B cell (primary cell): ENCODE data around the gene GLIPR2. TPM values are rescaled to one million over a fixed set of nuclear protein-coding genes. Genes with fewer than 3 reads are reported as not detected.

Experiments used
- ATAC-seq: fragments of 200-7000 bp; cut with Tn5 transposase; one replicate; pipeline ENCODE4 v1.10.0; 2021; ENCODE audit warnings: low read depth, mild to moderate bottlenecking, moderate number of reproducible peaks, moderate library complexity
- CTCF ChIA-PET: fragments of 350-600 bp; sonication (Branson Sonifier 250); formaldehyde crosslinking; loops from one replicate; lab custom pipeline; 2021; ENCODE audit warnings: antibody characterized with exemption, inconsistent platforms; lab: Charles Lee
- POLR2A ChIA-PET: fragments of 350-600 bp; sonication (Branson Sonifier 250); formaldehyde crosslinking; loops from one replicate; lab custom pipeline; 2021; ENCODE audit warnings: antibody characterized with exemption; lab: Charles Lee
- DNase-seq: peaks from one replicate; pipeline ENCODE4 v3.0.0; 2013
- H2AFZ ChIP-seq: 2 replicates; pipeline ENCODE4 v1.6.1; 2012; ENCODE audit warnings: mild to moderate bottlenecking, low read depth, low read length; ENCODE audit not compliant: insufficient read depth, poor library complexity, severe bottlenecking
- H3K27ac ChIP-seq, 2 donors: 1 replicate in 1 of 2; 2 replicates in 1 of 2; pipeline ENCODE4 v1.5.1; 2012 to 2013; ENCODE audit warnings: low read length in 2 of 2, mild to moderate bottlenecking in 2 of 2, moderate library complexity in 1 of 2
- H3K27me3 ChIP-seq, 4 experiments: fragments of 200-600 bp in 1 of 4; sonication (generic) in 1 of 4; replicated peaks in 1 of 4; 1 replicate in 2 of 4; 2 replicates in 2 of 4; pipeline versions ENCODE4 v1.6.1 to v1.7.0; 2013 to 2016; ENCODE audit warnings: low read length in 3 of 4, mild to moderate bottlenecking in 2 of 4, mixed read lengths in 1 of 4, moderate library complexity in 1 of 4; ENCODE audit not compliant: insufficient read depth in 4 of 4, control insufficient read depth in 3 of 4; ENCODE audit errors: control extremely low read depth in 1 of 4
- H3K36me3 ChIP-seq, 2 experiments: replicated peaks in 1 of 2; 1 replicate in 1 of 2; 2 replicates in 1 of 2; pipeline versions ENCODE4 v1.6.1 to v1.7.1; 2013; ENCODE audit warnings: low read length in 1 of 2; ENCODE audit not compliant: insufficient read depth in 2 of 2, control insufficient read depth in 1 of 2; ENCODE audit errors: control extremely low read depth in 1 of 2, extremely low read depth in 1 of 2
- H3K4me1 ChIP-seq, 2 donors: fragments of 200-600 bp in 1 of 2; sonication (generic) in 1 of 2; 1 replicate in 1 of 2; 2 replicates in 1 of 2; pipeline versions ENCODE4 v1.5.1 to v1.6.1; 2013 to 2017; ENCODE audit warnings: low read length in 2 of 2; ENCODE audit not compliant: control insufficient read depth in 2 of 2, insufficient read depth in 2 of 2
- H3K4me2 ChIP-seq: replicated peaks from 2 replicates; pipeline ENCODE3; 2012; ENCODE audit warnings: mild to moderate bottlenecking, low read depth, low read length; ENCODE audit not compliant: poor library complexity, severe bottlenecking
- H3K4me3 ChIP-seq, 5 experiments: fragments of 200-600 bp in 1 of 5; sonication (generic) in 1 of 5; 1 replicate in 3 of 5; 2 replicates in 2 of 5; pipeline versions ENCODE4 v1.5.1 to v1.7.0; 2011 to 2016; ENCODE audit warnings: low read length in 4 of 5, mild to moderate bottlenecking in 4 of 5, low read depth in 2 of 5, control low read depth in 1 of 5, moderate library complexity in 1 of 5; ENCODE audit not compliant: insufficient read depth in 1 of 5; ENCODE audit errors: control extremely low read depth in 1 of 5, extremely low read depth in 1 of 5
- H3K79me2 ChIP-seq: fragments of 200-600 bp; sonication (generic); one replicate; pipeline ENCODE4 v1.6.0; 2016; ENCODE audit warnings: low read length; ENCODE audit not compliant: control insufficient read depth, insufficient read depth
- H3K9ac ChIP-seq: fragments of 200-600 bp; sonication (generic); 2 replicates; pipeline ENCODE4 v1.6.1; 2017; ENCODE audit warnings: mild to moderate bottlenecking, low read length, moderate library complexity
- H3K9me3 ChIP-seq, 3 donors: one replicate each; pipeline versions ENCODE4 v1.6.1 to v1.7.1; 2013; ENCODE audit warnings: low read length in 2 of 3; ENCODE audit not compliant: control insufficient read depth in 2 of 3, insufficient read depth in 1 of 3; ENCODE audit errors: control extremely low read depth in 1 of 3
- H4K20me1 ChIP-seq: 2 replicates; pipeline ENCODE4 v1.6.0; 2012; ENCODE audit warnings: mild to moderate bottlenecking, low read length; ENCODE audit not compliant: insufficient read depth, control insufficient read depth, poor library complexity, severe bottlenecking
- H3K27ac Mint-ChIP-seq: one replicate; pipeline ENCODE4 v1.8.0; 2021; ENCODE audit warnings: mixed read lengths
- H3K27me3 Mint-ChIP-seq: one replicate; pipeline ENCODE4 v1.8.0; 2021; ENCODE audit warnings: mixed read lengths
- H3K4me1 Mint-ChIP-seq: one replicate; pipeline ENCODE4 v1.8.0; 2021; ENCODE audit warnings: mixed read lengths
- H3K4me3 Mint-ChIP-seq: one replicate; pipeline ENCODE4 v1.8.0; 2021; ENCODE audit warnings: mixed read lengths
- H3K9me3 Mint-ChIP-seq: one replicate; pipeline ENCODE4 v1.8.0; 2022; ENCODE audit warnings: mixed read lengths; ENCODE audit not compliant: insufficient read depth
- CTCF ChIP-seq: fragments of 200-600 bp; IDR thresholded peaks from one replicate; pipeline ENCODE4 v1.8.0; 2022; ENCODE audit warnings: antibody characterized with exemption, mild to moderate bottlenecking
- EZH2 ChIP-seq: IDR thresholded peaks from 2 replicates; pipeline ENCODE4 v1.6.1; 2012; ENCODE audit warnings: borderline replicate concordance, low read depth, mild to moderate bottlenecking, moderate library complexity, low read length; ENCODE audit not compliant: insufficient read depth, poor library complexity, severe bottlenecking
- WGBS: methylation state at CpG from one replicate; pipeline ENCODE4 v1.1.5; 2013; ENCODE audit warnings: missing lambda C conversion rate; ENCODE audit not compliant: insufficient coverage; 5-methylcytosine and 5-hydroxymethylcytosine counted together
- intact Hi-C: fragments of 100-400 bp; cut with micrococcal nuclease; formaldehyde crosslinking; loops from one replicate; pipeline ENCODE4 v1.10.0; 2022
- polyA plus RNA-seq: library from polyadenylated mRNA; depleted of rRNA; stranded (reverse); fragments of >200 nt; gene quantifications from 2 replicates; pipeline ENCODE4 v1.2.3, GENCODE V29; 2012
- total RNA-seq, 2 donors: library from RNA; stranded (reverse); fragments of 120-200 nt in 1 of 2; gene quantifications; 1 replicate in 1 of 2; 2 replicates in 1 of 2; pipeline versions ENCODE4 v1.2.3 to v1.2.4, GENCODE V29; 2013 to 2022

GLIPR2 gene
- total and polyA plus RNA-seq, 2 donors (not counting 1 experiment from before 2014, with no cell fraction given): 13.7 to 14.6 TPM

GRCh38 chr9:36164989-36165388 lies 28.5 kb downstream of the GLIPR2 start:
- H4K20me1 ChIP-seq: no peaks in the 10 kb centered on the region
- H3K36me3 ChIP-seq: no peaks in the 10 kb centered on the region
- no peaks in the 10 kb centered on the region for H3K27me3 ChIP-seq
- H3K27ac Mint-ChIP-seq: peak overlapping the region; percentile 37
- H3K4me1 Mint-ChIP-seq: peaks cover 3% of the 10 kb centered on the region
- ATAC-seq: no peak
- no peaks in the 10 kb centered on the region for H3K9me3 Mint-ChIP-seq
- H3K9ac ChIP-seq: no peak overlapping the region
- TF ChIP-seq EZH2 (no peak), CTCF (no peak)
- POLR2A ChIA-PET: interaction anchor here (0.7 kb wide), 1 partner anchor 59 kb away, joined by 5 read pairs; no protein-coding TSS in a partner anchor
- 95% methylated on average over 3 of the region's 3 CpGs for WGBS
- no peaks in the 10 kb centered on the region for H3K79me2 ChIP-seq
- no peak overlapping the region for H3K27ac ChIP-seq
- DNase-seq: no peak
- H3K4me3 Mint-ChIP-seq: peak overlapping the region; percentile 13
- H3K4me2 ChIP-seq: no peak overlapping the region
- H3K4me3 ChIP-seq: no peak overlapping the region
- intact Hi-C loops: loop anchor here (10.0 kb wide), 1 partner anchor 130 kb away; the partner anchor contains the start of gene RECK
- H3K27me3 Mint-ChIP-seq: no peaks in the 10 kb centered on the region
- H3K4me1 ChIP-seq: peaks cover 0 to 10% of the 10 kb centered on the region in 2 donors
- CTCF ChIA-PET: interaction anchor here (0.5 to 8.2 kb wide), 13 partner anchors 10 to 210 kb away, joined by 3 to 435 read pairs (median 9); partner anchors contain the start of genes CLTA and GLIPR2
- H3K9me3 ChIP-seq: no peaks in the 10 kb centered on the region
- no peak overlapping the region for H2AFZ ChIP-seq

- 85% methylated on average over 8 of the region's 12 CpGs for WGBS
- POLR2A ChIA-PET: no interaction called here
- Mint-ChIP-seq H3K4me1 (peaks cover 3% of the 10 kb centered on the region), H3K9me3 (no peaks in the 10 kb centered on the region), H3K27me3 (no peaks in the 10 kb centered on the region), H3K4me3 (no peak overlapping the region), H3K27ac (no peak overlapping the region)
- no peaks in the 10 kb centered on the region for H3K79me2 ChIP-seq
- no peaks in the 10 kb centered on the region for H3K27me3 ChIP-seq
- peak overlapping the region; percentile 94 for H3K4me2 ChIP-seq
- no peak overlapping the region for H3K4me3 ChIP-seq
- no peak overlapping the region for H3K9ac ChIP-seq
- no peak for DNase-seq
- CTCF ChIA-PET: interaction anchor here (1.1 to 8.2 kb wide), 14 partner anchors 9 to 211 kb away, joined by 3 to 435 read pairs (median 19); partner anchors contain the start of genes CLTA and GLIPR2
- peaks cover 0 to 3% (median 0%) of the 10 kb centered on the region in 3 donors for H3K9me3 ChIP-seq
- no peaks in the 10 kb centered on the region for H4K20me1 ChIP-seq
- no peaks in the 10 kb centered on the region for H3K36me3 ChIP-seq
- ATAC-seq: no peak
- TF ChIP-seq CTCF (no peak), EZH2 (no peak)
- no peak overlapping the region for H3K27ac ChIP-seq
- intact Hi-C loops: loop anchor here (1.0 to 10.0 kb wide), 7 partner anchors 14 to 210 kb away; partner anchors contain the start of genes CLTA, GLIPR2 and RECK
- H3K4me1 ChIP-seq: peaks cover 0 to 10% of the 10 kb centered on the region in 2 donors
- peak overlapping the region; percentile 90 for H2AFZ ChIP-seq
Observed at GRCh38 chr9:36165826-36166167, 29.3 kb downstream of the GLIPR2 start.
